Measurements from ENCODE around the gene YWHAG.
"Not testable (repeated sequence)": the region's sequence is repeated elsewhere in the genome, so short reads cannot be mapped to it uniquely, and the experiment has no call there.

YWHAG gene

GRCh38 chr7:76291351-76292212, 67.2 kb downstream of the YWHAG start:
- no peak for TF ChIP-seq SUZ12 (IDR thresholded peaks at IDR 0.05; ENCODE audit: extremely low read depth, insufficient read depth, insufficient read length)
- TF ChIP-seq ZNF274 (IDR thresholded peaks at IDR 0.05; ENCODE audit: low read depth, low read length) = no peak
- TF ChIP-seq YY1 (IDR thresholded peaks at IDR 0.05; ENCODE audit: insufficient read depth, insufficient read length) = no peak
- Histone ChIP-seq H3K4me1 (ENCODE audit: insufficient read depth, insufficient read length) (peaks cover 29% of the 10 kb centered on the region), H3K36me3 (ENCODE audit: insufficient read depth, insufficient read length, low read length) (no peaks in the 10 kb centered on the region), H3K9ac (ENCODE audit: insufficient read length, low read depth) (peak overlapping the region; percentile 71), H3K27me3 (ENCODE audit: insufficient read depth, insufficient read length) (no peaks in the 10 kb centered on the region), H3K9me3 (ENCODE audit: insufficient read depth, low read length) (no peaks in the 10 kb centered on the region), H3K4me3 (ENCODE audit: insufficient read length, low read depth) (no peak overlapping the region)
- DNase-seq (ENCODE audit: low read depth, low spot score) = peak; percentile 95

GRCh38 chr7:76290847-76291350, 67.9 kb downstream of the YWHAG start:
- H3K36me3 ChIP-seq (ENCODE audit: insufficient read depth, insufficient read length, low read length); H3K9me3 ChIP-seq (ENCODE audit: insufficient read depth, low read length); H3K27me3 ChIP-seq (ENCODE audit: insufficient read depth, insufficient read length); DNase-seq (ENCODE audit: low read depth, low spot score); H3K4me3 ChIP-seq (ENCODE audit: insufficient read length, low read depth): not testable (repeated sequence)
- Histone ChIP-seq H3K9ac (ENCODE audit: insufficient read length, low read depth) (peak overlapping the region; percentile 71), H3K4me1 (ENCODE audit: insufficient read depth, insufficient read length) (peaks cover 31% of the 10 kb centered on the region)

- Histone ChIP-seq H3K4me1 (ENCODE audit: insufficient read depth, insufficient read length) (peaks cover 18% of the 10 kb centered on the region), H3K36me3 (ENCODE audit: insufficient read depth, insufficient read length, low read length) (peaks cover 6% of the 10 kb centered on the region), H3K9ac (ENCODE audit: insufficient read length, low read depth) (no peak overlapping the region), H3K4me3 (ENCODE audit: insufficient read length, low read depth) (no peak overlapping the region), H3K9me3 (ENCODE audit: insufficient read depth, low read length) (no peaks in the 10 kb centered on the region), H3K27me3 (ENCODE audit: insufficient read depth, insufficient read length) (peaks cover 24% of the 10 kb centered on the region)
- DNase-seq (ENCODE audit: low read depth, low spot score) = no peak
- TF ChIP-seq YY1 (IDR thresholded peaks at IDR 0.05; ENCODE audit: insufficient read depth, insufficient read length) = no peak
- no peak for TF ChIP-seq SUZ12 (IDR thresholded peaks at IDR 0.05; ENCODE audit: extremely low read depth, insufficient read depth, insufficient read length)
- TF ChIP-seq ZNF274 (IDR thresholded peaks at IDR 0.05; ENCODE audit: low read depth, low read length) = no peak
Measured at GRCh38 chr7:76286842-76287403, 71.9 kb downstream of the YWHAG start.

- Histone ChIP-seq H3K9ac (ENCODE audit: insufficient read length, low read depth) (no peak overlapping the region), H3K4me1 (ENCODE audit: insufficient read depth, insufficient read length) (peaks cover 12% of the 10 kb centered on the region), H3K9me3 (ENCODE audit: insufficient read depth, low read length) (no peaks in the 10 kb centered on the region), H3K27me3 (ENCODE audit: insufficient read depth, insufficient read length) (peaks cover 30% of the 10 kb centered on the region), H3K36me3 (ENCODE audit: insufficient read depth, insufficient read length, low read length) (peaks cover 6% of the 10 kb centered on the region), H3K4me3 (ENCODE audit: insufficient read length, low read depth) (no peak overlapping the region)
- no peak for TF ChIP-seq YY1 (IDR thresholded peaks at IDR 0.05; ENCODE audit: insufficient read depth, insufficient read length)
- TF ChIP-seq SUZ12 (IDR thresholded peaks at IDR 0.05; ENCODE audit: extremely low read depth, insufficient read depth, insufficient read length) = no peak
- TF ChIP-seq ZNF274 (IDR thresholded peaks at IDR 0.05; ENCODE audit: low read depth, low read length) = no peak
- no peak for DNase-seq (ENCODE audit: low read depth, low spot score)
Measured at GRCh38 chr7:76285604-76286374, 73.0 kb downstream of the YWHAG start.

- DNase-seq (ENCODE audit: low read depth, low spot score) = no peak
- Histone ChIP-seq H3K9ac (ENCODE audit: insufficient read length, low read depth) (no peak overlapping the region), H3K36me3 (ENCODE audit: insufficient read depth, insufficient read length, low read length) (peaks cover 6% of the 10 kb centered on the region), H3K9me3 (ENCODE audit: insufficient read depth, low read length) (peaks cover 3% of the 10 kb centered on the region; the same call in 1 of the 2 replicates), H3K4me3 (ENCODE audit: insufficient read length, low read depth) (peak overlapping the region; percentile 65), H3K27me3 (ENCODE audit: insufficient read depth, insufficient read length) (peaks cover 51% of the 10 kb centered on the region), H3K4me1 (ENCODE audit: insufficient read depth, insufficient read length) (peaks cover 8% of the 10 kb centered on the region)
- TF ChIP-seq SUZ12 (IDR thresholded peaks at IDR 0.05; ENCODE audit: extremely low read depth, insufficient read depth, insufficient read length) = no peak
- no peak for TF ChIP-seq ZNF274 (IDR thresholded peaks at IDR 0.05; ENCODE audit: low read depth, low read length)
- no peak for TF ChIP-seq YY1 (IDR thresholded peaks at IDR 0.05; ENCODE audit: insufficient read depth, insufficient read length)
Measured at GRCh38 chr7:76283254-76284159, 75.3 kb downstream of the YWHAG start.

- no peak for DNase-seq (ENCODE audit: low read depth, low spot score)
- H3K9ac ChIP-seq (ENCODE audit: insufficient read length, low read depth) = peak overlapping the region; percentile 83
- peaks cover 53% of the 10 kb centered on the region for H3K27me3 ChIP-seq (ENCODE audit: insufficient read depth, insufficient read length)
- peaks cover 4% of the 10 kb centered on the region; the same call in 1 of the 2 replicates for H3K9me3 ChIP-seq (ENCODE audit: insufficient read depth, low read length)
- H3K4me1 ChIP-seq (ENCODE audit: insufficient read depth, insufficient read length) = peaks cover 8% of the 10 kb centered on the region
- H3K4me3 ChIP-seq (ENCODE audit: insufficient read length, low read depth) = peak overlapping the region; percentile 65
- TF ChIP-seq SUZ12 (IDR thresholded peaks at IDR 0.05; ENCODE audit: extremely low read depth, insufficient read depth, insufficient read length) = no peak
- TF ChIP-seq ZNF274 (IDR thresholded peaks at IDR 0.05; ENCODE audit: low read depth, low read length) = no peak
- TF ChIP-seq YY1 (IDR thresholded peaks at IDR 0.05; ENCODE audit: insufficient read depth, insufficient read length) = no peak
- H3K36me3 ChIP-seq (ENCODE audit: insufficient read depth, insufficient read length, low read length) = peaks cover 6% of the 10 kb centered on the region
Measured at GRCh38 chr7:76282344-76283253, 76.2 kb downstream of the YWHAG start.
